Activated effector memory CD4-positive, alpha-beta T cell treated with Interleukin-2 at 50 U/mL for 16 hours (primary cell): ENCODE measurements around the gene PRDX5.
"Not testable (repeated sequence)": the region's sequence is repeated elsewhere in the genome, so short reads cannot be mapped to it uniquely, and the experiment has no call there.

Source experiments
- DNase-seq: peaks from one replicate; pipeline ENCODE4 v3.0.0-alpha.2; 2020

Gene PRDX5

DNA sequence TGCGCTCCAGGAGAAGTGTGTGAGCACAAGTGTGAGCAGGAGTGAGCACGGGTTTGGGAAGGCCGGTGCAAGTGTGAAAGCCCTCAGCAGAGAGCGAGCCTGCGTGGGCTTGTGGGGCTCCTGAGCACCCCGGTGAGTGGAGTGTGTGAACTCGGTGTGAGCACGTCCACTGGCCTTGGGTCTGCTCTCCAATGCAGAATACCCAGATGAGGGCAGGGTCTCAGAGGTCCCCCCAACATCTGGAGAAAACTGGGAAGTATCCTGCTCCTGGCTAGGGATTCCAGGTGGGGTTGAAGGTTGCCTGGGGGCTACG, 11.4 kb upstream of the PRDX5 start:
- no peak for DNase-seq

DNA sequence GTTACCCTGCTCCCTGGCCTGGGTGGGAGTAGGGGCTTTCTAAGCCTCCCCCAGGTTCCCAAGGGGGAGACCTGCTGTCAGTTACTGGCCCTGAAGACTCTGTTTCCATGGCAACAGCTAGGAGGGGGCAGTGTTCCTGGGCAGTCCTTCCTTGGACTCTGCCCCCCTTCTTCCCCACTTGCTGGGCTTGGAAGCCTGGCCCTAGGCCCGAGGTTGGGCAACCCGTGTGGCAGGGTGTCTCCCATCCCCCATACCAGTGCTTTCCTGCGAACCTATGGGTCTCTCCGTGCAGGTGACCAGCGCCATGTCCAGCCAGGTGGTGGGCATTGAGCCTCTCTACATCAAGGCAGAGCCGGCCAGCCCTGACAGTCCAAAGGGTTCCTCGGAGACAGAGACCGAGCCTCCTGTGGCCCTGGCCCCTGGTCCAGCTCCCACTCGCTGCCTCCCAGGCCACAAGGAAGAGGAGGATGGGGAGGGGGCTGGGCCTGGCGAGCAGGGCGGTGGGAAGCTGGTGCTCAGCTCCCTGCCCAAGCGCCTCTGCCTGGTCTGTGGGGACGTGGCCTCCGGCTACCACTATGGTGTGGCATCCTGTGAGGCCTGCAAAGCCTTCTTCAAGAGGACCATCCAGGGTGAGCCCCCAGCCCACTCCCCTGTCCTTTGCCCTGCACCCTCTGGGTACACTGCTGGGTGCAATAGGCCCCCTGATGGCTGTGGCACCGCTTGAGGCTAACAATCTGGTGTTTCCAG, 10.9 kb upstream of the PRDX5 start:
- DNase-seq: no peak

- not testable (repeated sequence) for DNase-seq
These were observed 10.1 kb upstream of the PRDX5 start for GRCh38 chr11:64307795-64308194.

DNA sequence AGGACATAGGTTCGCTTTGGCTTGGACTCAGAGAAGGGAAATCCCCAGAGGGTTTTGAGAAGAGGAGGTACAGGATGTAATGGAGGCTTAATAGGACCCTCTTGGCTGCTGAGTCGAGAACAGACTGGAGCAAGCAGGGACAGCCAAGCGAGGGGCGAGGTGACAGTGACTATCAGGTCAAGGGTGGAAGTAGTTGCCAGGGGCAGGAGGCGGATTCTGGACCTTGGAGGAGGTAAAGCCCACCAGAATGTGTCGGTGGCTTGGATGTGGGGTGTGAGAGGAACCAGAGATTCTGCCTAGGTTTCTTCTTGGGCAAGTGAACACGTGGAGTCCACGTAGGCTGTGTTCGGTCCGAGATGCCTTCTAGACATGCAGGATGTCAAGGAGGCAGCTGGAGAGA, 5.0 kb upstream of the PRDX5 start:
- no peak for DNase-seq

GRCh38 chr11:64313491-64314145, 4.3 kb upstream of the PRDX5 start:
- no peak for DNase-seq

DNA sequence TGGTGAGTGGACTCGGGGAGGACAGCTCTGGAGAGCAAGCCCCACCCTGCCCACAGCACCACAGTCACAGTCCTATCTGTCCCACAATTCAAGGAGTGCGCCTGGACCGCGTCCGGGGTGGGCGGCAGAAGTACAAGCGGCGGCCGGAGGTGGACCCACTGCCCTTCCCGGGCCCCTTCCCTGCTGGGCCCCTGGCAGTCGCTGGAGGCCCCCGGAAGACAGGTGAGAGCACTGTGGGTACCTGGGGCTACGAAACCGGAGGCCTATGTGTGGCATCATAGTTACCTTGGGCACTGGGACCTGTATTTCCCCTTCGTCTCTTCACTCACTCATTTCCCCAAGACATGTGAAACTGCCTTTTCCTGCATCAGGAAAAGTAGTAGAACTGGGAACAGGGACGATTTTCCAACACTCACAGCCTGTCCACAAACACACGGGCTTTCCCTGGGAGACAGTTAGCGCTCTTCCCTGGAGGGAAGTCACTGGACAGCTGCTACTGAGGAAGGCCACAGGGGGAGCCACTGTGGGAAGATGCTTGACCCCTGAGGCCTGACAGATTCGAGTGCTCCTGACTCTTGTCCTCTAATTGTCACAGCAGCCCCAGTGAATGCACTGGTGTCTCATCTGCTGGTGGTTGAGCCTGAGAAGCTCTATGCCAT, 3.6 kb upstream of the PRDX5 start:
- DNase-seq: no peak

GRCh38 chr11:64314805-64315561, 2.9 kb upstream of the PRDX5 start:
- DNase-seq: no peak

- not testable (repeated sequence) for DNase-seq
These were observed 2.0 kb upstream of the PRDX5 start for GRCh38 chr11:64315667-64316526.

DNA sequence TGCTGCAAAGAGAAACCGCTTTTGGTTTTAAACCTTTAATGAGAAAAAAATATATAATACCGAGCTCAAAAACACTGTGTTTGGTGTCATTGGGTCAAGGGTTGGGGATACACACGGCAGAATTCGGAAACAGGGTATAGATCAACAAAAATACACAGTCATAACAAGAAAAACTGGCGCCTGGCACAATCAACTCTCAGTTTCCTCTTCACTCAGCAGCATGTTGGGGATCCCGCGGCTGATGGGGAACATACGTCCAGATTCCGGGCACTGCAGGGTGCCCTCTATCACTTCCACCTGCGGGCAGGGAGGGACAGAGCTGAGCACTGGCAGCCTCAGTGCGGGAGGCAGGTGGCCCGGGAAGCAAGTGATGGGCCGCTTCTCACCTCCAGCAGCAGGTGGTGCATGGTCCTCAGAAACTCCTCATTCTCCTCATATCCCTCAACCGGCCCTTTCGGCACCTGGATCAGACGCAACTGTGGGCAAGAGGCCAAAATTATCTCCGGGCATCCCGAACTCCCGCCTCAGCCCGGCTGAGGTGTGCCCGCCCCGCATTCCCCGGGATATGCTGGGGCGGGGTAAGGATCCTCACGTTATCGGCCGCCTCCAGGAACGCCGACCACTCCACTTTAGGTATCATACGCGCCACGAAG, 1.1 kb upstream of the PRDX5 start:
- DNase-seq: peak; percentile 35

DNA sequence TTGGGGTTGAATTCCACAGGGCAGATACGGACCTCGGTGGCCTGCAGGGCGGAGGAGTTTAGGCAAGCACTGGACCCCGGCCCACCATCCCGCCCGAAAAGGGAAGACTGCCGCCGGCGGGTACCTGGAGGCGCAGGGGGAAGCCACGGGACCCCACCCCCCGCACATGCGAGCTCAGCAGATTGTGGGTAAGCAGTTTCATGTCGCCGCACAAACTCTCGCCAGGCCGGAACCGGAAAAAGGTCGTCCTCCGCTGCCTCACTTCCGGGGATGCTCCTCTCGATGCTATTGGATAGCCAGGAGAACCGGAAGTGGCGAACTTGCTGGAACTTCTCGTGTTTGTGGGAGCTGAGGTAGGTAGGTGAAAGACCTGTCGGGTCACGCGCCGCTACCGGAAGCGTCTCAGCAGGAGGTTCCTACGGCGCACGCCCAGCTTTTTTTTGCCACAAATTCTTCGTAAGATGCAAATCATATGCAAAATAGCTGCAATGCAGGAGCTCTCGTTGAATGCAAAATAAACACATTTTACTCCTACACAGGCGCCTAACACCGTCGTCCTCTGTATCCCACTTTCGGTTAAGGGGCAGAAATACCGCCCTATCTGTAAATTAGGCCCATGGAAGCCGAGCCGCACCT, 478 bp upstream of the PRDX5 start, which contains the start of gene TRMT112:
Gene TRMT112, minus strand, starts transcription at position 235 of the 636 bp plus-strand sequence. Its CDS starts 33 bp downstream, at position 202.
- DNase-seq: peak; percentile 94

DNA sequence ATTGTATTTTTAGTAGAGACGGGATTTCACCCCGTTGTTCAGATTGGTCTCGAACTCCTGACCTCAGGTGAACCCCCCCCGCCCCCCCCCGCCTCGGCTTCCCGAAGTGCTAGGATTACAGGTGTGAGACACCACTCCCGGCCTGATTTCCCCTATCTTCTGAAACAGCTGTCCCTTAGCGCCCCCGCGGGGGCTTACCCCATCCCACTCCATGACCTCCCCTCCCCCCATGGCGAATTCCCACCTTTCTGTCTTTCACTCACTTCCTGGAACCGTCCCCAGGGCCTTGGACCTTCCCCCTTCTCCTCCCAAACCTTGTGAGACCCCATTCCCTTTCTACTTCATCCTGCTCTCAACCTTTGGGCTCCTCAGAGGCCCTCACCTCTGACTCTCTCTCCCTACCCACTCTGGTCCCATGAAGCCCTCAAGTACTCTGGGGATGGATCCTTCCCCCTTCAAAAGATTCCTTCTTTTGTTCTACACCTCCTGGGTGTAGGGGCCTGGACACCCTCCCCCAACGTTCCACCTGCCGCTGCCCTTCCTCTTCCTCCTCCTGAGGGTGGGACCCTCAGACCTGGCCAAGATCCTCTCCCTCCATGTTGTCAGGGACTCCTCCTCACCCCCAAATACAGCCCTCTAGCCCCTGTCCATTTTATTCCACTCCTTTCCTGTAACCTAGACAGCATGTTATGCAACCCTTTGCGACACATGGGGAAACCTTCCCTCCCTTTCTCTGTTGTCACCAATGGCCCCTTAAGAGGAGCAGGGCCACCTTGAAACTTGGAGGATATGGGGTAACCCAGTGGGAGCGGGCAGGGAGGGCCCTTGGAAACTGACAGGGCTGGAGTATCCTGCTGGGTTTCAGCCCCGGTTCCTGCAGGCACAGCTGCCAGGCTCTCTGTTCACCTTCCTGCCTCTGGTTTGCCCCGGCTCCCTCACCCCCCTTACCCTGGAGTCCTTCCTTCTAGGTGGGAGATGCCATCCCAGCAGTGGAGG, 1.1 kb downstream of the PRDX5 start:
- no peak for DNase-seq

GRCh38 chr11:64320556-64320955, 2.6 kb downstream of the PRDX5 start:
- no peak for DNase-seq

GRCh38 chr11:64321026-64321425, 3.1 kb downstream of the PRDX5 start:
- DNase-seq: no peak

GRCh38 chr11:64321533-64321932, 3.6 kb downstream of the PRDX5 start:
- no peak for DNase-seq

- DNase-seq: no peak
These were observed 5.0 kb downstream of the PRDX5 start for GRCh38 chr11:64322925-64323260.

- no peak for DNase-seq
These were observed 5.5 kb downstream of the PRDX5 start for GRCh38 chr11:64323373-64323772.

DNA sequence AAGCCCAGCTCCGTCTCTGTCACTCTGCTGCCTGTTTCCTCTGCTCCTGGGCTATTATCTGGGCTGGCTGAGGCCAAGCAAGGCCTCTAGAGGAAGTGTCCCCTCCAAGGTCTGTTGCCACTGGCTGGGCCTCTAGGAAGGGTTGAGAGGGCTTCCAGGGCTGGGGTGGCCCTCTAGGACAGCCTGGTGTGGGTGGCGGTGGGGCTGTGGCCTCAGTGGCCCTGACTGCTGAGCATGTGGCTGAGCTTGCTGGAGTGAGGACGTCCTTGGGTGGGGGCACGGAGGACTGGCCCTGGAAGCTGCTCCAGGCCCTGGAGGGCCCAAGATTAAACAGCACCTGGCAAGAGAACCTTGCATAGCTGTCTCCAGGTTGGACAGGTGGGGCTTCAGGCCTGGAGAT, 6.1 kb downstream of the PRDX5 start:
- DNase-seq: not testable (repeated sequence)

- DNase-seq: no peak
These were observed 7.0 kb downstream of the PRDX5 start for GRCh38 chr11:64324692-64325469.

GRCh38 chr11:64327375-64327774, 9.5 kb downstream of the PRDX5 start:
- no peak for DNase-seq
